CD4-positive, alpha-beta T cell treated with Interleukin-15 for 1 hour (primary cell): ENCODE data around the gene AKAP13.
"Not testable (repeated sequence)": the region's sequence is repeated elsewhere in the genome, so short reads cannot be mapped to it uniquely, and the experiment has no call there.

Experiments
- DNase-seq: peaks from one replicate; pipeline ENCODE4 v3.0.0-alpha.2; 2020

The AKAP13 gene

GRCh38 chr15:85780225-85780985, 400.0 kb downstream of the AKAP13 start:
- DNase-seq = no peak

GRCh38 chr15:85781099-85781498, 400.7 kb downstream of the AKAP13 start:
- DNase-seq = no peak

- no peak for DNase-seq
These were observed 401.7 kb downstream of the AKAP13 start for GRCh38 chr15:85782064-85782463.

GRCh38 chr15:85785887-85786780, 405.7 kb downstream of the AKAP13 start:
- DNase-seq = no peak

GRCh38 chr15:85786781-85787114, 406.3 kb downstream of the AKAP13 start:
- no peak for DNase-seq

GRCh38 chr15:85788771-85789495, 408.5 kb downstream of the AKAP13 start:
- DNase-seq = no peak

GRCh38 chr15:85789496-85789875, 409.1 kb downstream of the AKAP13 start:
- DNase-seq = no peak

GRCh38 chr15:85792102-85792731, 411.8 kb downstream of the AKAP13 start:
- no peak for DNase-seq

- DNase-seq = no peak
These were observed 412.6 kb downstream of the AKAP13 start for GRCh38 chr15:85792912-85793590.

GRCh38 chr15:85793641-85794597, 413.5 kb downstream of the AKAP13 start:
- DNase-seq = no peak

GRCh38 chr15:85794598-85795336, 414.4 kb downstream of the AKAP13 start, which contains the start of gene KLHL25:
KLHL25 (minus strand) TSS chr15:85794925; CDS start chr15:85769810, 25,115 bp downstream.
- peak; percentile 95 for DNase-seq

GRCh38 chr15:85795337-85796305, 415.2 kb downstream of the AKAP13 start:
- DNase-seq = no peak

GRCh38 chr15:85796371-85796770, 416.0 kb downstream of the AKAP13 start:
- DNase-seq = not testable (repeated sequence)
